GM18517 (cell line): ENCODE data around the gene DUS1L.

Experiments used
- ATAC-seq: cut with Tn5 transposase; IDR thresholded peaks from one replicate; pipeline ENCODE4 v1.9.1; 2021; ENCODE audit warnings: mild to moderate bottlenecking, moderate library complexity; ENCODE audit not compliant: unreplicated experiment

Gene DUS1L

GRCh38 chr17:82065638-82066303, at the start of gene DUS1L:
Gene DUS1L (minus strand): TSS chr17:82065804. CDS start chr17:82065059, 745 bp downstream.
- no peak for ATAC-seq

GRCh38 chr17:82114872-82115271, 49.3 kb upstream of the DUS1L start:
- ATAC-seq = no peak

- ATAC-seq = no peak
Measured at GRCh38 chr17:82114447-82114846, 48.8 kb upstream of the DUS1L start.

GRCh38 chr17:82113941-82114340, 48.3 kb upstream of the DUS1L start:
- ATAC-seq = no peak

GRCh38 chr17:82113422-82113821, 47.8 kb upstream of the DUS1L start:
- no peak for ATAC-seq

GRCh38 chr17:82112914-82113311, 47.3 kb upstream of the DUS1L start:
- ATAC-seq = no peak

GRCh38 chr17:82112181-82112913, 46.7 kb upstream of the DUS1L start:
- no peak for ATAC-seq

- ATAC-seq = no peak
Measured at GRCh38 chr17:82110298-82110697, 44.7 kb upstream of the DUS1L start.

GRCh38 chr17:82108961-82109475, 43.4 kb upstream of the DUS1L start:
- no peak for ATAC-seq

GRCh38 chr17:82108496-82108945, 42.9 kb upstream of the DUS1L start:
- no peak for ATAC-seq

- ATAC-seq = no peak
Measured at GRCh38 chr17:82108038-82108437, 42.4 kb upstream of the DUS1L start.

- no peak for ATAC-seq
Measured at GRCh38 chr17:82107341-82107860, 41.8 kb upstream of the DUS1L start.

- ATAC-seq = no peak
Measured at GRCh38 chr17:82106688-82107305, 41.2 kb upstream of the DUS1L start.

GRCh38 chr17:82105882-82106687, 40.5 kb upstream of the DUS1L start:
- ATAC-seq = peak; percentile 75

GRCh38 chr17:82105417-82105881, 39.8 kb upstream of the DUS1L start:
- no peak for ATAC-seq

- no peak for ATAC-seq
Measured at GRCh38 chr17:82104797-82105416, 39.3 kb upstream of the DUS1L start.

- no peak for ATAC-seq
Measured at GRCh38 chr17:82103553-82104451, 38.2 kb upstream of the DUS1L start.

GRCh38 chr17:82101767-82102679, 36.4 kb upstream of the DUS1L start:
- no peak for ATAC-seq
